Epithelial cell of proximal tubule (primary cell): ENCODE data around the gene DYSF. TPM values are rescaled to one million over a fixed set of nuclear protein-coding genes. Genes with fewer than 3 reads are reported as not detected.

Source experiments
- DNase-seq: peaks from one replicate; pipeline ENCODE4 v3.0.0-alpha.2; 2011; ENCODE audit warnings: low read depth
- H3K4me3 ChIP-seq: 2 replicates; pipeline ENCODE4 v1.5.1; 2011; ENCODE audit warnings: low read depth, mild to moderate bottlenecking, low read length
- CTCF ChIP-seq: conservative IDR thresholded peaks from 2 replicates; pipeline ENCODE4 v1.5.1; 2012; ENCODE audit warnings: low read depth, mild to moderate bottlenecking, low read length
- total RNA-seq: library from RNA; depleted of rRNA; stranded (reverse); fragments of >200 nt; gene quantifications from 2 replicates; pipeline ENCODE4 v1.2.3, GENCODE V29; 2015

Gene DYSF
- total RNA-seq, 1 donor from 2014 or later, result 6.3 TPM

- no peak for TF ChIP-seq CTCF
- H3K4me3 ChIP-seq, result no peak overlapping the region
- DNase-seq, result no peak
Measured at GRCh38 chr2:71492112-71492511, 38.8 kb downstream of the DYSF start.

- H3K4me3 ChIP-seq, result no peak overlapping the region
- DNase-seq, result no peak
- no peak for TF ChIP-seq CTCF
Measured at GRCh38 chr2:71494091-71494490, 40.7 kb downstream of the DYSF start.

GRCh38 chr2:71494523-71495155, 41.3 kb downstream of the DYSF start:
- DNase-seq, result no peak
- no peak overlapping the region for H3K4me3 ChIP-seq
- TF ChIP-seq CTCF, result no peak

GRCh38 chr2:71496156-71496770, 42.9 kb downstream of the DYSF start:
- H3K4me3 ChIP-seq, result no peak overlapping the region
- no peak for TF ChIP-seq CTCF
- no peak for DNase-seq

- H3K4me3 ChIP-seq, result no peak overlapping the region
- TF ChIP-seq CTCF, result no peak
- DNase-seq, result peak; percentile 92
Measured at GRCh38 chr2:71498261-71498701, 44.9 kb downstream of the DYSF start.

GRCh38 chr2:71499691-71500090, 46.3 kb downstream of the DYSF start:
- no peak for DNase-seq
- no peak overlapping the region for H3K4me3 ChIP-seq

More at GRCh38 chr2:71499691-71500090, 46.3 kb downstream of the DYSF start:
- no peak for TF ChIP-seq CTCF
